ENCODE data around the gene TWNK.

TWNK gene

DNA sequence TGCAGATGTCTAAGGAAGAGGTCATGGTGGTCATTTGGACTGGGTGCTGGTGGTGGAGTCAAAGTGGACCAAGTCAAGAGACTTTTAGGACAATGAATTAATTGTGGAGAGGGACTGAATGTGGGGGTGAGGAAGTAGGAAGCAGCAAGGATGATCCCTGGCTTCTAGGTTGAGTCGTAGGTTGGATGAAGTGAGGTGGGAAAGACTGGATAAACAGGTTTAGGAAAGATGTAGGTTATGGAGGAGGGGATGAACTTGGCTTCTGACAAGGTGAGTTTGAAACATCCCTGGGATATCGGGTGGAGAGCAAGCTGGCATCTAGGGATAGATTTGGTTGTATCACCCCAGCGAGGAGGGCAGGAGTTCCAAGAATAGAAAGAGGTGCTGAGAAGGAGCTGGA is 10.4 kb upstream of the TWNK start:
- TF ChIP-seq SPI1 (IDR thresholded peaks at IDR 0.05; ENCODE audit: borderline replicate concordance, low read depth) (no peak), POLR2AphosphoS5 (IDR thresholded peaks at IDR 0.05; ENCODE audit: low read depth) (no peak)
- TF ChIP-seq, protein P1, sequence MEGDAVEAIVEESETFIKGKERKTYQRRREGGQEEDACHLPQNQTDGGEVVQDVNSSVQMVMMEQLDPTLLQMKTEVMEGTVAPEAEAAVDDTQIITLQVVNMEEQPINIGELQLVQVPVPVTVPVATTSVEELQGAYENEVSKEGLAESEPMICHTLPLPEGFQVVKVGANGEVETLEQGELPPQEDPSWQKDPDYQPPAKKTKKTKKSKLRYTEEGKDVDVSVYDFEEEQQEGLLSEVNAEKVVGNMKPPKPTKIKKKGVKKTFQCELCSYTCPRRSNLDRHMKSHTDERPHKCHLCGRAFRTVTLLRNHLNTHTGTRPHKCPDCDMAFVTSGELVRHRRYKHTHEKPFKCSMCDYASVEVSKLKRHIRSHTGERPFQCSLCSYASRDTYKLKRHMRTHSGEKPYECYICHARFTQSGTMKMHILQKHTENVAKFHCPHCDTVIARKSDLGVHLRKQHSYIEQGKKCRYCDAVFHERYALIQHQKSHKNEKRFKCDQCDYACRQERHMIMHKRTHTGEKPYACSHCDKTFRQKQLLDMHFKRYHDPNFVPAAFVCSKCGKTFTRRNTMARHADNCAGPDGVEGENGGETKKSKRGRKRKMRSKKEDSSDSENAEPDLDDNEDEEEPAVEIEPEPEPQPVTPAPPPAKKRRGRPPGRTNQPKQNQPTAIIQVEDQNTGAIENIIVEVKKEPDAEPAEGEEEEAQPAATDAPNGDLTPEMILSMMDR (IDR thresholded peaks at IDR 0.05; ENCODE audit: insufficient read depth, low read length) = no peak
- TF ChIP-seq, protein P2, sequence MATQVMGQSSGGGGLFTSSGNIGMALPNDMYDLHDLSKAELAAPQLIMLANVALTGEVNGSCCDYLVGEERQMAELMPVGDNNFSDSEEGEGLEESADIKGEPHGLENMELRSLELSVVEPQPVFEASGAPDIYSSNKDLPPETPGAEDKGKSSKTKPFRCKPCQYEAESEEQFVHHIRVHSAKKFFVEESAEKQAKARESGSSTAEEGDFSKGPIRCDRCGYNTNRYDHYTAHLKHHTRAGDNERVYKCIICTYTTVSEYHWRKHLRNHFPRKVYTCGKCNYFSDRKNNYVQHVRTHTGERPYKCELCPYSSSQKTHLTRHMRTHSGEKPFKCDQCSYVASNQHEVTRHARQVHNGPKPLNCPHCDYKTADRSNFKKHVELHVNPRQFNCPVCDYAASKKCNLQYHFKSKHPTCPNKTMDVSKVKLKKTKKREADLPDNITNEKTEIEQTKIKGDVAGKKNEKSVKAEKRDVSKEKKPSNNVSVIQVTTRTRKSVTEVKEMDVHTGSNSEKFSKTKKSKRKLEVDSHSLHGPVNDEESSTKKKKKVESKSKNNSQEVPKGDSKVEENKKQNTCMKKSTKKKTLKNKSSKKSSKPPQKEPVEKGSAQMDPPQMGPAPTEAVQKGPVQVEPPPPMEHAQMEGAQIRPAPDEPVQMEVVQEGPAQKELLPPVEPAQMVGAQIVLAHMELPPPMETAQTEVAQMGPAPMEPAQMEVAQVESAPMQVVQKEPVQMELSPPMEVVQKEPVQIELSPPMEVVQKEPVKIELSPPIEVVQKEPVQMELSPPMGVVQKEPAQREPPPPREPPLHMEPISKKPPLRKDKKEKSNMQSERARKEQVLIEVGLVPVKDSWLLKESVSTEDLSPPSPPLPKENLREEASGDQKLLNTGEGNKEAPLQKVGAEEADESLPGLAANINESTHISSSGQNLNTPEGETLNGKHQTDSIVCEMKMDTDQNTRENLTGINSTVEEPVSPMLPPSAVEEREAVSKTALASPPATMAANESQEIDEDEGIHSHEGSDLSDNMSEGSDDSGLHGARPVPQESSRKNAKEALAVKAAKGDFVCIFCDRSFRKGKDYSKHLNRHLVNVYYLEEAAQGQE (IDR thresholded peaks at IDR 0.05; ENCODE audit: insufficient replicate concordance, low read depth) = no peak
- Histone ChIP-seq H3K27ac (replicated peaks) (no peak overlapping the region), H3K27me3 (ENCODE audit: insufficient read depth, poor library complexity, severe bottlenecking) (no peaks in the 10 kb centered on the region), H3K4me3 (replicated peaks; ENCODE audit: insufficient read depth, low read length) (no peak overlapping the region)
- no peak for DNase-seq (ENCODE audit: low read depth in 1 of 2, low spot score in 1 of 2)

DNA sequence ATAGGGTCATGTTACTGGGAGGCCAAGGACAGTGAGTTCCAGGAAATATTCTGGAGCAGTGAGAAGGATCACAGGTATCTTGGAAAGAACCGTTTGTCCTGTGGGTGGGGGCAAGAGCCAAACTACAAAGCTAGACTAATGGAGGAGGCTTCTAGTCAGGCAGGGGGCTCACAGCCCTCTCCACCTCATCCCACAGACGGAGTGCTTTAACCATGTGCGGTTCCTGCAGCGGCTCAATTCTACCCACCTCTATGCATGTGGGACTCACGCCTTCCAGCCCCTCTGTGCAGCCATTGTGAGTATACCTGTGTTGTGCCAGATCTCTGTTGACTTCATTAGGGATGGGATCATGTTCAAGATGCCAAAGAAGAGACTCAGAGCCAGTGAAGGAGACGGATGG is 9.9 kb upstream of the TWNK start:
- Histone ChIP-seq H3K27me3 (ENCODE audit: insufficient read depth, poor library complexity, severe bottlenecking) (no peaks in the 10 kb centered on the region), H3K27ac (replicated peaks) (no peak overlapping the region), H3K4me3 (replicated peaks; ENCODE audit: insufficient read depth, low read length) (no peak overlapping the region)
- TF ChIP-seq, protein P1 (IDR thresholded peaks at IDR 0.05; ENCODE audit: insufficient read depth, low read length) = no peak
- DNase-seq (ENCODE audit: low read depth in 1 of 2, low spot score in 1 of 2) = no peak

DNA sequence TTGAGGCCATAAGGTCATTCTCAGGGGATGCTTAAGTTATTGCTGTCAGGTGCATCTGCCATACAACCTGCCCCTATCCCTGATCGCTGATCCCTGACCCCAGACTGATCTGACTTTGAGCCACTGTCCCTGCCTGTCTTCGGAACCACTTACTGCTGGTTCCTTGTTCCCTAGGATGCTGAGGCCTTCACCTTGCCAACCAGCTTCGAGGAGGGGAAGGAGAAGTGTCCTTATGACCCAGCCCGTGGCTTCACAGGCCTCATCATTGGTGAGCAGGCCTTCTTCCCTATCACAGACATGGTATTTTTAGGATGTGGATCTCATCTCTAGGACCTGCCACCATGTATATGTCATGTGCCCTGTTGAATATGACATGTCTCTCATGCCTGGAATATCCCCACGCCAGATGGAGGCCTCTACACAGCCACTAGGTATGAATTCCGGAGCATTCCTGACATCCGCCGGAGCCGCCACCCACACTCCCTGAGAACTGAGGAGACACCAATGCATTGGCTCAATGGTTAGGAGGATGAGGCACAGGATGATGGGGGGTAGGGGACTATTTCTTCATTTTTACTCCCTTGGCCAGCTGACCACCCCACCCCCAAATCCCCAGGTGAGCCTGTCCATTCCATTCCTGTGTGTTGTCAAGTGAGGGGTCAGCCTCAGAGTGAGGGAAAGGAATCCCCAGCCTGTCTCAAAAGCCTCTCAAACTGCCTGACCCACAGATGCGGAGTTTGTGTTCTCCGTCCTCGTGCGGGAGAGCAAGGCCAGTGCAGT is 9.0 kb upstream of the TWNK start:
- Histone ChIP-seq H3K27ac (replicated peaks) (no peak overlapping the region), H3K4me3 (replicated peaks; ENCODE audit: insufficient read depth, low read length) (no peak overlapping the region), H3K27me3 (ENCODE audit: insufficient read depth, poor library complexity, severe bottlenecking) (no peaks in the 10 kb centered on the region)
- TF ChIP-seq POLR2AphosphoS5 (IDR thresholded peaks at IDR 0.05; ENCODE audit: low read depth) = 0 out of 2 replicates have a peak, but pooled peaks have one; percentile 9
- TF ChIP-seq GABPA (IDR thresholded peaks at IDR 0.05; ENCODE audit: low read depth) = no peak
- DNase-seq (ENCODE audit: low read depth in 1 of 2, low spot score in 1 of 2) = no peak

DNA sequence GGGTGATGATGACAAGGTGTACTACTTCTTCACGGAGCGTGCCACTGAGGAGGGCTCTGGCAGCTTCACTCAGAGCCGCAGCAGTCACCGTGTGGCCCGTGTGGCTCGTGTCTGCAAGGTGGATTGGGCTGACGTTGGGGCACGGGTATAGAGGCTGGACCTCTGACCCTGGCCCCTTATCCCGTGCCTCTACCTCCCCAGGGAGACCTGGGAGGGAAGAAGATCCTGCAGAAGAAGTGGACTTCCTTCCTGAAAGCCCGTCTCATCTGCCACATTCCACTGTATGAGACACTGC is 8.5 kb upstream of the TWNK start:
- no peak for DNase-seq (ENCODE audit: low read depth in 1 of 2, low spot score in 1 of 2)
- H3K27me3 ChIP-seq (ENCODE audit: insufficient read depth, poor library complexity, severe bottlenecking) = no peaks in the 10 kb centered on the region
- TF ChIP-seq, protein P2 (IDR thresholded peaks at IDR 0.05; ENCODE audit: insufficient replicate concordance, low read depth) = no peak
- TF ChIP-seq POLR2AphosphoS5 (IDR thresholded peaks at IDR 0.05; ENCODE audit: low read depth) (no peak), GABPA (IDR thresholded peaks at IDR 0.05; ENCODE audit: low read depth) (no peak), SPI1 (IDR thresholded peaks at IDR 0.05; ENCODE audit: borderline replicate concordance, low read depth) (no peak)
- TF ChIP-seq, protein P1 (IDR thresholded peaks at IDR 0.05; ENCODE audit: insufficient read depth, low read length) = no peak
- H3K27ac ChIP-seq (replicated peaks) = no peak overlapping the region
- no peak overlapping the region for H3K4me3 ChIP-seq (replicated peaks; ENCODE audit: insufficient read depth, low read length)

All from HL-60 (cell line).